ENCODE results near the gene KCNMA1. TPM values are rescaled to one million over a fixed set of nuclear protein-coding genes. Genes with fewer than 3 reads are reported as not detected.

KCNMA1 gene
- total RNA-seq, 1 experiment from 2014 or later, result 0.49 TPM

DNA sequence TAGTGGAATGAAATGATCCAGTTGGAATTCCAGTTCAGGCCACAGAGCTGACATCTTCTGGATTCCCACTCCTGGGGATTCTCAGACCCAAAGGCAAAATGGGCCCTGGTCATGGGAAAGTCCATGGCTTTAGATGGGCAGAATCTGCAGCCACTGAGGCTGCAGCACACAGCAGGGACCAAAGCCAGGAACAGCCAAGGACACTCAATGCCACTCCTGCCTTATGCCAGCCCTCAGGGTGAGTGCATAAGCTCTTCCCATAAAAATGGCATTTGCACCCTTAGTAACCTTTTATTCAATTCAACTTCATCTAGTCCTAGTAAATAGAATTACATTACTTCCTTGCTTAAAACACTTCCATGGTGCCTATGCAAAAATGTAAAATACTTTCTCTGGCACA lies 274.4 kb downstream of the KCNMA1 start:
- no peaks in the 10 kb centered on the region for H3K9me3 ChIP-seq (ENCODE audit: control insufficient read depth in 1 of 2, insufficient read depth in 1 of 2, low read depth in 1 of 2, low read length in 2 of 2)
- POLR2A ChIA-PET, result no interaction called here

DNA sequence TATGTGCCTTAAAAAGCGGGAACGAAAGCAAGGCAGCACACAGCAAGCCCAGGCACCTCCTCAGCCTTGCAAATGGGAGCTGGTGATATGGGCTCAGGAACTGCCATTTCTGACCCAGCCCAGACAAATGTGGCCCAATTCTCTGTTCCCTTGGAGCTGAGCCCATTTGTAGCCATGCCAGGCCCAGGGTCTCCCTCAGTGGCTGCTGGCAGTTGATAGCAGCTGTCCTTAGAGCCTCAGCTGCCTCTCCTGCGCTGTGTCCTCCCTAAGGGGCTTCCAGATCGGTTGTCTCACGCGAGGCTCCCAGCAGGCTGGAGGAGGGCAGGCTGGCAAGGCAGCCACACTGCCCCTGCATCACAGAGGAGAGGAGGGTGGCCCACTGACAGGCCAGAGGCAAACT lies 275.8 kb downstream of the KCNMA1 start:
- no peak for DNase-seq (ENCODE audit: low read depth, low spot score)
- Histone ChIP-seq H3K36me3 (ENCODE audit: control insufficient read depth in 1 of 2, insufficient read depth in 2 of 2, low read length in 2 of 2) (no peaks in the 10 kb centered on the region), H3K4me2 (ENCODE audit: low read length) (no peak overlapping the region), H3K4me3 (replicated peaks in 1 of 2; ENCODE audit: low read depth in 1 of 2, low read length in 2 of 2) (no peak overlapping the region), H3K79me2 (ENCODE audit: insufficient read depth, low read length) (no peaks in the 10 kb centered on the region), H3K9me3 (ENCODE audit: control insufficient read depth in 1 of 2, insufficient read depth in 1 of 2, low read depth in 1 of 2, low read length in 2 of 2) (no peaks in the 10 kb centered on the region), H3K4me1 (ENCODE audit: control insufficient read depth in 1 of 2, insufficient read depth in 2 of 2, low read length in 2 of 2) (no peaks in the 10 kb centered on the region), H3K27me3 (ENCODE audit: insufficient read depth, low read length) (peaks cover 16% of the 10 kb centered on the region; the same call in 1 of the 2 replicates), H3K27ac (ENCODE audit: low read depth, low read length) (no peak overlapping the region), H3K9ac (ENCODE audit: low read length) (no peak overlapping the region), H2AFZ (ENCODE audit: low read depth, low read length, poor library complexity, severe bottlenecking) (no peak overlapping the region), H4K20me1 (ENCODE audit: insufficient read depth) (no peaks in the 10 kb centered on the region), H3K9me2 (ENCODE audit: insufficient read depth) (no peaks in the 10 kb centered on the region)
- RAD21 ChIA-PET (ENCODE audit: low non-redundant PET in 1 of 2, low total read pairs in 2 of 2, uncharacterized antibody in 2 of 2, unreplicated experiment in 2 of 2), result no interaction called here
- ATAC-seq, result no peak
- CTCF ChIA-PET, result no interaction called here
- no TSS peak for BruUV-seq (replicated peaks)
- POLR2A ChIA-PET, result no interaction called here
- TF ChIP-seq, protein P1, sequence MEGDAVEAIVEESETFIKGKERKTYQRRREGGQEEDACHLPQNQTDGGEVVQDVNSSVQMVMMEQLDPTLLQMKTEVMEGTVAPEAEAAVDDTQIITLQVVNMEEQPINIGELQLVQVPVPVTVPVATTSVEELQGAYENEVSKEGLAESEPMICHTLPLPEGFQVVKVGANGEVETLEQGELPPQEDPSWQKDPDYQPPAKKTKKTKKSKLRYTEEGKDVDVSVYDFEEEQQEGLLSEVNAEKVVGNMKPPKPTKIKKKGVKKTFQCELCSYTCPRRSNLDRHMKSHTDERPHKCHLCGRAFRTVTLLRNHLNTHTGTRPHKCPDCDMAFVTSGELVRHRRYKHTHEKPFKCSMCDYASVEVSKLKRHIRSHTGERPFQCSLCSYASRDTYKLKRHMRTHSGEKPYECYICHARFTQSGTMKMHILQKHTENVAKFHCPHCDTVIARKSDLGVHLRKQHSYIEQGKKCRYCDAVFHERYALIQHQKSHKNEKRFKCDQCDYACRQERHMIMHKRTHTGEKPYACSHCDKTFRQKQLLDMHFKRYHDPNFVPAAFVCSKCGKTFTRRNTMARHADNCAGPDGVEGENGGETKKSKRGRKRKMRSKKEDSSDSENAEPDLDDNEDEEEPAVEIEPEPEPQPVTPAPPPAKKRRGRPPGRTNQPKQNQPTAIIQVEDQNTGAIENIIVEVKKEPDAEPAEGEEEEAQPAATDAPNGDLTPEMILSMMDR (IDR thresholded peaks at IDR 0.05 in 2 of 3, conservative IDR thresholded peaks at IDR 0.05 in 1 of 3; ENCODE audit: borderline replicate concordance in 1 of 3, insufficient read depth in 1 of 3, low read depth in 2 of 3, low read length in 2 of 3), result no peak
- no peak for TF ChIP-seq POLR2A (IDR thresholded peaks at IDR 0.05; ENCODE audit: borderline replicate concordance, extremely low read depth, insufficient read depth, insufficient read length)
- TF ChIP-seq EGR1 (IDR thresholded peaks at IDR 0.05; ENCODE audit: low read depth), result no peak
- TF ChIP-seq, protein P2, sequence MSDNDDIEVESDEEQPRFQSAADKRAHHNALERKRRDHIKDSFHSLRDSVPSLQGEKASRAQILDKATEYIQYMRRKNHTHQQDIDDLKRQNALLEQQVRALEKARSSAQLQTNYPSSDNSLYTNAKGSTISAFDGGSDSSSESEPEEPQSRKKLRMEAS (IDR thresholded peaks at IDR 0.05), result no peak
- TF ChIP-seq ZNF274 (IDR thresholded peaks at IDR 0.05; ENCODE audit: low read depth, low read length), result no peak
- no peak for TF ChIP-seq EZH2phosphoT487 (IDR thresholded peaks at IDR 0.05; ENCODE audit: borderline replicate concordance)
- no peak for TF ChIP-seq ELF1 (IDR thresholded peaks at IDR 0.05; ENCODE audit: borderline replicate concordance, low read depth)
- intact Hi-C loops (cut with micrococcal nuclease), result no loop called here

More for the DNA sequence above, 274.4 kb downstream of the KCNMA1 start:
- no peak overlapping the region for H3K9ac ChIP-seq (ENCODE audit: low read length)
- no peaks in the 10 kb centered on the region for H3K36me3 ChIP-seq (ENCODE audit: control insufficient read depth in 1 of 2, insufficient read depth in 2 of 2, low read length in 2 of 2)
- H4K20me1 ChIP-seq (ENCODE audit: insufficient read depth), result no peaks in the 10 kb centered on the region
- H2AFZ ChIP-seq (ENCODE audit: low read depth, low read length, poor library complexity, severe bottlenecking), result no peak overlapping the region
- no peak overlapping the region for H3K4me3 ChIP-seq (replicated peaks in 1 of 2; ENCODE audit: low read depth in 1 of 2, low read length in 2 of 2)
- peaks cover 12% of the 10 kb centered on the region; the same call in 1 of the 2 replicates for H3K27me3 ChIP-seq (ENCODE audit: insufficient read depth, low read length)
- no peaks in the 10 kb centered on the region for H3K9me2 ChIP-seq (ENCODE audit: insufficient read depth)
- no peak overlapping the region for H3K27ac ChIP-seq (ENCODE audit: low read depth, low read length)
- H3K79me2 ChIP-seq (ENCODE audit: insufficient read depth, low read length), result no peaks in the 10 kb centered on the region
- intact Hi-C loops (cut with micrococcal nuclease), result no loop called here
- H3K4me2 ChIP-seq (ENCODE audit: low read length), result no peak overlapping the region
- DNase-seq (ENCODE audit: low read depth, low spot score) (no peak), ATAC-seq (no peak)
- RAD21 ChIA-PET (ENCODE audit: low non-redundant PET in 1 of 2, low total read pairs in 2 of 2, uncharacterized antibody in 2 of 2, unreplicated experiment in 2 of 2), result no interaction called here
- TF ChIP-seq YY1 (IDR thresholded peaks at IDR 0.05; ENCODE audit: extremely low read depth, insufficient replicate concordance, low read depth, low read length) (no peak), ELF1 (IDR thresholded peaks at IDR 0.05; ENCODE audit: borderline replicate concordance, low read depth) (no peak), SIN3A (IDR thresholded peaks at IDR 0.05; ENCODE audit: low read depth) (no peak), FOSL1 (IDR thresholded peaks at IDR 0.05; ENCODE audit: low read depth) (no peak), CBX3 (IDR thresholded peaks at IDR 0.05; ENCODE audit: low read depth) (no peak), RAD21 (IDR thresholded peaks at IDR 0.05; ENCODE audit: low read depth) (no peak), CEBPB (IDR thresholded peaks at IDR 0.05; ENCODE audit: low read depth) (no peak), TCF7L2 (IDR thresholded peaks at IDR 0.05; ENCODE audit: borderline replicate concordance, extremely low read depth, insufficient read depth, insufficient read length) (no peak), EZH2phosphoT487 (IDR thresholded peaks at IDR 0.05; ENCODE audit: borderline replicate concordance) (no peak), EGR1 (IDR thresholded peaks at IDR 0.05; ENCODE audit: low read depth) (no peak), JUND (IDR thresholded peaks at IDR 0.05) (no peak)
- TF ChIP-seq, protein P1 (IDR thresholded peaks at IDR 0.05 in 2 of 3, conservative IDR thresholded peaks at IDR 0.05 in 1 of 3; ENCODE audit: borderline replicate concordance in 1 of 3, insufficient read depth in 1 of 3, low read depth in 2 of 3, low read length in 2 of 3), result no peak
- CTCF ChIA-PET, result no interaction called here
- no TSS peak for BruUV-seq (replicated peaks)
- no peaks in the 10 kb centered on the region for H3K4me1 ChIP-seq (ENCODE audit: control insufficient read depth in 1 of 2, insufficient read depth in 2 of 2, low read length in 2 of 2)

Measured in HCT116 (cell line).